GM23248 (cell line): ENCODE data around the gene MUC13. TPM values are rescaled to one million over a fixed set of nuclear protein-coding genes. Genes with fewer than 3 reads are reported as not detected.

Experiments used
- DNase-seq: peaks from one replicate; pipeline ENCODE4 v3.0.0-alpha.2; 2015
- H2AFZ ChIP-seq: fragments of 200-600 bp; sonication (generic); 2 replicates; pipeline ENCODE4 v1.6.1; 2016; ENCODE audit warnings: antibody characterized with exemption
- H3F3A ChIP-seq: fragments of 200-600 bp; sonication (generic); 2 replicates; pipeline ENCODE4 v1.6.1; 2016; ENCODE audit warnings: mild to moderate bottlenecking, antibody characterized with exemption, mixed run types; ENCODE audit not compliant: insufficient read depth
- H3K27ac ChIP-seq: fragments of 200-600 bp; sonication (generic); 2 replicates; pipeline ENCODE4 v1.5.1; 2016; ENCODE audit warnings: mild to moderate bottlenecking
- H3K27me3 ChIP-seq: fragments of 200-600 bp; sonication (generic); replicated peaks from 2 replicates; pipeline ENCODE4 v1.6.1; 2016; ENCODE audit warnings: mild to moderate bottlenecking; ENCODE audit not compliant: insufficient read depth
- H3K36me3 ChIP-seq: fragments of 200-600 bp; sonication (generic); 2 replicates; pipeline ENCODE4 v1.6.1; 2016; ENCODE audit warnings: low read depth, mild to moderate bottlenecking
- H3K4me1 ChIP-seq: fragments of 200-600 bp; sonication (generic); 2 replicates; pipeline ENCODE4 v1.6.1; 2016; ENCODE audit warnings: mild to moderate bottlenecking; ENCODE audit not compliant: insufficient read depth
- H3K4me2 ChIP-seq: fragments of 200-600 bp; sonication (generic); one replicate; pipeline ENCODE4 v1.6.1; 2016; ENCODE audit warnings: mild to moderate bottlenecking; ENCODE audit not compliant: unreplicated experiment
- H3K4me3 ChIP-seq: fragments of 200-600 bp; sonication (generic); 2 replicates; pipeline ENCODE4 v1.5.1; 2016; ENCODE audit warnings: mild to moderate bottlenecking
- H3K79me2 ChIP-seq: fragments of 200-600 bp; sonication (generic); 2 replicates; pipeline ENCODE4 v1.6.1; 2016; ENCODE audit warnings: mild to moderate bottlenecking; ENCODE audit not compliant: insufficient read depth
- H3K9ac ChIP-seq: fragments of 200-600 bp; sonication (generic); 2 replicates; pipeline ENCODE4 v1.6.1; 2016; ENCODE audit warnings: mild to moderate bottlenecking
- H3K9me2 ChIP-seq: fragments of 200-600 bp; sonication (generic); 2 replicates; pipeline ENCODE4 v1.6.1; 2016; ENCODE audit warnings: mixed run types, mild to moderate bottlenecking, moderate library complexity; ENCODE audit not compliant: insufficient read depth
- H3K9me3 ChIP-seq: fragments of 200-600 bp; sonication (generic); one replicate; pipeline ENCODE4 v1.6.1; 2017; ENCODE audit warnings: low read depth
- H4K20me1 ChIP-seq: fragments of 200-600 bp; sonication (generic); 2 replicates; pipeline ENCODE4 v1.6.0; 2016; ENCODE audit not compliant: insufficient read depth
- EZH2 ChIP-seq: fragments of 200-600 bp; sonication (generic); IDR thresholded peaks from 2 replicates; pipeline ENCODE4 v1.6.1; 2018; ENCODE audit warnings: antibody characterized with exemption, mild to moderate bottlenecking; ENCODE audit not compliant: insufficient read depth, poor library complexity, severe bottlenecking
- EZH2phosphoT487 ChIP-seq: fragments of 200-600 bp; sonication (generic); IDR thresholded peaks from 2 replicates; pipeline ENCODE4 v1.6.1; 2018; ENCODE audit warnings: antibody characterized with exemption, moderate library complexity, mild to moderate bottlenecking, low read depth; ENCODE audit not compliant: insufficient read depth
- WGBS, 2 experiments: methylation state at CpG; one replicate each; pipeline ENCODE4 v1.1.6; 2015 to 2017; ENCODE audit warnings: low lambda C conversion rate in 2 of 2, low coverage in 1 of 2; ENCODE audit errors: missing lambda C conversion rate in 2 of 2; 5-methylcytosine and 5-hydroxymethylcytosine counted together
- in situ Hi-C: fragments of 300-500 bp; cut with MboI; formaldehyde crosslinking; loops from 2 replicates; pipeline ENCODE4 v1.15.0; 2020
- polyA plus RNA-seq: library from polyadenylated mRNA; unstranded; fragments of >200 nt; fragmentation: Nextera tagmentation; extraction: Ambion mirVana; gene quantifications from 2 replicates; pipeline ENCODE4 v1.2.1, GENCODE V29; 2016
- total RNA-seq: library from RNA; depleted of rRNA; stranded (reverse); fragments of >200 nt; shearing (Covaris generic); gene quantifications from 2 replicates; pipeline ENCODE4 v1.2.3, GENCODE V29; 2014

The MUC13 gene
- total and polyA plus RNA-seq, 2 experiments from 2014 or later: 0.18 to 0.32 TPM

GRCh38 chr3:124952282-124952855, 17.8 kb upstream of the MUC13 start:
- WGBS, 2 experiments: 80 to 82% methylated on average over 5 of the region's 5 CpGs
- Histone ChIP-seq H3K4me1 (peaks cover 18% of the 10 kb centered on the region), H2AFZ (no peak overlapping the region), H3K36me3 (no peaks in the 10 kb centered on the region), H4K20me1 (no peaks in the 10 kb centered on the region), H3K9ac (no peak overlapping the region), H3K4me3 (0 out of 2 replicates have a peak overlapping the region, but pooled peaks have one; percentile 2), H3K9me3 (no peaks in the 10 kb centered on the region), H3K9me2 (no peaks in the 10 kb centered on the region), H3K79me2 (no peaks in the 10 kb centered on the region), H3K27me3 (no peaks in the 10 kb centered on the region), H3K4me2 (peak overlapping the region; percentile 22), H3F3A (peaks cover 29% of the 10 kb centered on the region), H3K27ac (peak overlapping the region; percentile 59)
- TF ChIP-seq EZH2phosphoT487 (no peak), EZH2 (no peak)
- in situ Hi-C loops: no loop called here
- no peak for DNase-seq

- in situ Hi-C loops: no loop called here
- Histone ChIP-seq H3K4me2 (peak overlapping the region; percentile 22), H3K4me3 (0 out of 2 replicates have a peak overlapping the region, but pooled peaks have one; percentile 2), H3K27me3 (no peaks in the 10 kb centered on the region), H2AFZ (no peak overlapping the region), H4K20me1 (no peaks in the 10 kb centered on the region), H3K9me2 (no peaks in the 10 kb centered on the region), H3K27ac (peak overlapping the region; percentile 59), H3K9ac (no peak overlapping the region), H3K4me1 (peaks cover 18% of the 10 kb centered on the region), H3K36me3 (no peaks in the 10 kb centered on the region), H3K9me3 (no peaks in the 10 kb centered on the region), H3K79me2 (no peaks in the 10 kb centered on the region), H3F3A (peaks cover 29% of the 10 kb centered on the region)
- DNase-seq: peak; percentile 85
- WGBS, 2 experiments: 26 to 34% methylated on average over 8 of the region's 8 CpGs
- no peak for TF ChIP-seq EZH2phosphoT487
- TF ChIP-seq EZH2: no peak
Measured at GRCh38 chr3:124951511-124952281, 17.1 kb upstream of the MUC13 start.

- no peaks in the 10 kb centered on the region for H3K9me3 ChIP-seq
- no peaks in the 10 kb centered on the region for H3K36me3 ChIP-seq
- H3K9ac ChIP-seq: no peak overlapping the region
- H3K4me3 ChIP-seq: no peak overlapping the region
- no peak for DNase-seq
- no peaks in the 10 kb centered on the region for H3K79me2 ChIP-seq
- no peaks in the 10 kb centered on the region for H3K9me2 ChIP-seq
- no peaks in the 10 kb centered on the region for H3K27me3 ChIP-seq
- H2AFZ ChIP-seq: no peak overlapping the region
- 70 to 81% methylated on average over 3 of the region's 3 CpGs for WGBS, 2 experiments
- TF ChIP-seq EZH2phosphoT487 (no peak), EZH2 (no peak)
- peaks cover 29% of the 10 kb centered on the region for H3F3A ChIP-seq
- no peak overlapping the region for H3K27ac ChIP-seq
- H3K4me1 ChIP-seq: peaks cover 18% of the 10 kb centered on the region
- no peaks in the 10 kb centered on the region for H4K20me1 ChIP-seq
- H3K4me2 ChIP-seq: no peak overlapping the region
- in situ Hi-C loops: no loop called here
Measured at GRCh38 chr3:124950026-124950425, 15.5 kb upstream of the MUC13 start.

- H3K27ac ChIP-seq: no peak overlapping the region
- no peaks in the 10 kb centered on the region for H3K4me1 ChIP-seq
- H3K36me3 ChIP-seq: no peaks in the 10 kb centered on the region
- no peak overlapping the region for H3K4me3 ChIP-seq
- H4K20me1 ChIP-seq: no peaks in the 10 kb centered on the region
- TF ChIP-seq EZH2 (no peak), EZH2phosphoT487 (no peak)
- no peaks in the 10 kb centered on the region for H3K27me3 ChIP-seq
- H3K9me2 ChIP-seq: no peaks in the 10 kb centered on the region
- no peak overlapping the region for H2AFZ ChIP-seq
- no peaks in the 10 kb centered on the region for H3K9me3 ChIP-seq
- H3K4me2 ChIP-seq: no peak overlapping the region
- H3F3A ChIP-seq: no peaks in the 10 kb centered on the region
- no peak overlapping the region for H3K9ac ChIP-seq
- DNase-seq: no peak
- no peaks in the 10 kb centered on the region for H3K79me2 ChIP-seq
- WGBS, 2 experiments: 97 to 100% methylated on average over 2 of the region's 2 CpGs
- in situ Hi-C loops: no loop called here
Measured at GRCh38 chr3:124942613-124943012, 8.1 kb upstream of the MUC13 start.
